ENCODE measurements around the gene CHST10. TPM values are rescaled to one million over a fixed set of nuclear protein-coding genes. Genes with fewer than 3 reads are reported as not detected.
A peak's percentile ranks its signal among the peaks of the same experiment; 100 is the strongest.

The CHST10 gene
- total RNA-seq, 1 experiment from 2014 or later = 36.6 TPM

DNA sequence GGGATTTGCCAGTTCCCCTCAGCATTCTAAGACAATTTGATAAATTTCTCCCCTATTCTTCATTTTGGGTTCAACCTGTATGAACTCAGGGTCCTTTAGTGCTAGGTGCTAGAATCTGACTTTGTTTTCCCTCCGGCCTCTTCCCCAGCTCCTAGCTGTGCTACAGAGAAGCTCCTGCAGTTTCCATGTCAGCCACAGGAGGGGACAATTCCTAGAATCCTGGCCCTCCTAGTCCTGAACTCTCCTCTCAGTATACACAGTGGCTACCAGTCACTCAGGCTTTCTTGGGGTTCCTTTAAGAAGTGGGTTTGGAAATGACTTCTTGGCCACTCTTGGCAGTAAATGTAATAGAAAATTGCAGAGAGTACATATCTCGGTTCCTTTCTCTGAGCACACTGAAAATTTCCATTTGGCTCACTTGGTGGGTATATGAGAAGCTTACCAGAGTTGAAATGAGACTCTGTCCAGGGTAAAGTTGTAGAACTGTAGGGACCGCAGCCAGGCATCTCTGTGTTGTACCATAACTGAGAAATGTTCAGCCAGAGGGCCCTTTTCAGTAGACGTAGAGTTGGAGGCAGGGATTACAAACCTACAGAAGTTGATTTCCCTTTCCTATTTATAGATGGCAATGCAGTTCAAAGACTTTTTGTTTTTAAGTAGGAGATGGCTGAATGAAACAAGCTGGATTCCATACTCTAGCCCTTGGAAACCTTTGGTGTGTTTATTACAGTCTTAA is 5.0 kb upstream of the CHST10 start:
- in situ Hi-C loops (cut with HindIII; ENCODE audit: low pct_unique_long_range_greater_than_20kb, low sequenced_read_pairs) = no loop called here
- DNase-seq (ENCODE audit: low read depth, low spot score) = peak; percentile 71

DNA sequence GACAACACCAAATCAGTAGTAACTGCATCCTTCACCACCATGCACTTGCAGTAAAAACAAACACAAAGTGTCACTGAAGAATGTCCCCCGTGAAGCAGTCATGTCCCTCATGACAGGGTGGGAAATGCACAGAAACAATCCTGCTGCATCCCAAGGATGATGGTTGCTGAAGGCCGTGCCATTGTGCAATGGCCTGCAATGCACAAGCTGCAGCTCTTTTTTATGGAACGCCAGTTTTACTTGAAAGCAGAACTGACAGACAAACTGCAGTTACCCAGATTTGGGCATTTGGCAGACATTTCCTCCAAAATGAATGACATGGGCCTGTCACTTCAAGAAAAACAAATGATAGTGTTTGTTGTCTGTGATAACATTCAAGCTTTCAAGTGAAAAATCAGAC is 2.4 kb upstream of the CHST10 start:
- DNase-seq (ENCODE audit: low read depth, low spot score) = no peak
- in situ Hi-C loops (cut with HindIII; ENCODE audit: low pct_unique_long_range_greater_than_20kb, low sequenced_read_pairs) = no loop called here

DNA sequence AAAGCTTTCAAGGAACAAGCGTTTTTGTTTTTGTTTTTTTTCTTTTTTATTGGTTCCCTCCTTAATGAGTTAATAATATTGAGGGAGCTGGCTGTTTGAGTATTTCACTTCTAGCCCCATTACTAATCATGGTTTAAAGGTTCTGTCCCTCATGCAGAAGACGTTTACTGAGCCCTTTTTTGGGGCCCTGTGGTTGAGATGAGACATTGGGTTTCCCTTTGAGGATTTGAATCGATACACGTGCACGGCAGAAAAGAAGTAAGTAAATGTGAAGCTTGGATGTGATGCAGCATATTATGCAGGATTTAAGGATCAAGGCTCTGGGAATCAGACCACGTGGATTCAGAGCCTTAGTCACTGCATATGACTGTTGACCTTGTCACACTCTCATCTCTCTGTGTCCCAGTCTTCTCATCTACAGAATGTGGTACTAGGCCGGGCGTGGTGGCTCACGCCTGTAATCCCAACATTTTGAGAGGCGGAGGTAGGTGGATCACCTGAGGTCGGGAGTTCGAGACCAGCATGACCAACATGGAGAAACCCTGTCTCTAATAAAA is 1.0 kb upstream of the CHST10 start:
- no peak for DNase-seq (ENCODE audit: low read depth, low spot score)
- in situ Hi-C loops (cut with HindIII; ENCODE audit: low pct_unique_long_range_greater_than_20kb, low sequenced_read_pairs) = no loop called here

DNA sequence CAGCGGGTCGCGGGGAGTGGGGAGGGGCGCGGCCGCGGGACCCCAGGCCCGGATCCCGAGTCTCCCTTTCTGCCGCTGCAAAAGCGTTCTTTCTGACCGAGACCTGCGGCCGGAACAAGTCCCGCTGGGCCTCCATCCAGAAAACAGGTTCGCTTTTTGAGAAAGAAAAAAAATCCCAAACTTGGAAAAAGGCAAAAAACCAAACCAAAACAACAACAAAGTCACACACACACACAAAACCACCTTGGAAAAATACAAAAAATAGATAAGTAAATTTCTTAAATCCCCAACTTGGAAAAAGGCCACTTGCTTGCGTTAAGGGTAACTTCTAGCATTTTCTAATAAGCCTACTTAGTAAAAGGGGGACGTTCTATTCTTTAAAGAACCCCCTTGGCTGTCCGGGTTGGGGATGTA is 250 bp upstream of the CHST10 start:
- in situ Hi-C loops (cut with HindIII; ENCODE audit: low pct_unique_long_range_greater_than_20kb, low sequenced_read_pairs) = no loop called here
- DNase-seq (ENCODE audit: low read depth, low spot score) = no peak

DNA sequence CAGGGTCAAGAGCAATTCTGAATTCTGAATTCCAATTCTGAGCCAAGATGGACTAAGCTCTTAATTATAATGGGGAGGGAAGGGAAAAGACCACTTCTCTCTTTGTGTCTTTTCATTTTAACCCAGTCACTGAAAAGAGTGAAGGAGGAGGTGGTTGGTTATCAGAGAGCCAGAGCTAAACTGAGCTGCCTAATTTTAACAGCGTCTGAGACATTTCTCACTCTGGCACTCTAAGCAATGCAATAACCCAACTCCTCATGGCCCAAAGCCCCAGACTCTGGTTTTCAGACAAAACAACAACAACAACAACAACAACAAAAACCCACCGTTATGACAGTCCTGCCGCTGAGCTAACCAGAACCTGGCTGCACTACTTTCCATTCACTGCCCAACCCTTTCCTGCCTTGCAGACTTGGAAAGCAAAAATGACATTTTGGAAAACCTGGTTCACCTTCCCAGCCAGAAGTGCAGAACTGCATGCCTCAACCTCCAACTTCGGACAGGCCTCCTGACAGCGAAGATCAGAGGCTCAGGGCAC is 1.0 kb downstream of the CHST10 start:
- in situ Hi-C loops (cut with HindIII; ENCODE audit: low pct_unique_long_range_greater_than_20kb, low sequenced_read_pairs) = no loop called here
- no peak for DNase-seq (ENCODE audit: low read depth, low spot score)

DNA sequence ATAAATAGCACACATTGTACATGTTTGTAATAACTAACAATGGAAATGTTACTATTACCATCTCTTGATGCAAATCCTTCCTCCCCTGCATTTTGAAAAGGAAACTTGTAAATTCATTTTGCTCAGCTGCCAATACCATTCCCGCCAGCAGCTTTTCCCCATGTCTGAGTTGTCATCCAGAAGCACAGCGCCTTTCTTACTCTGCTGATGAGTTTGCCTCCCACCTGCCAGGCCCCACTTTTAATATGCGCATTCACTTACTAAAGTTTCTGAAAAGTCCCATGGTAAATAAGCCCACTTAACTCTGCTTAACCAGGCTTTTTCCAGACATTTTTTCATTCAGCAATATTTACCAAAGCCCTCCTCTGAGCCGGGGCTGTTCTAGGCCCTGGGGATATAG is 3.9 kb downstream of the CHST10 start:
- in situ Hi-C loops (cut with HindIII; ENCODE audit: low pct_unique_long_range_greater_than_20kb, low sequenced_read_pairs) = no loop called here

DNA sequence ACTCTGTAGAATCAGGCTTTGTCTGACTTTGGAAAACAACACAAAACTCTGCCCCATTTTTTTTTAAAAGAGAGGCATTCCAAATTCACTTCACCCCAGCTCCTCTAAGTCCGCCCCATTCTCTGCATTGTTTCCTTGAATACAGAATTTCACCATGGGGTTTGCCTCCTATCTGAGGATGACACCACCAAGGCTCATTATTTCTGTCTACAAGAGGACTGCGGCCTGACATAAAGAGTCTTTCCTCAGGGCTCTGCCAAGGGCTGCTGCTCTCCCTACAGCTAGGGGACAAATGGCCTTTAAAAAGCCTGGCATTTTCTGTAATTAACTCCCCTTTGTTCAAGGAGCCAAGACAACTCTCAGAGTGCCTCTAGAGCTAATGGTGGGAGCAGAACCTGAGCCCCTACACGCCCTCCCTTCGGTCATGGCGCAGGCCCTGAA is 4.6 kb downstream of the CHST10 start:
- no peak for DNase-seq (ENCODE audit: low read depth, low spot score)
- in situ Hi-C loops (cut with HindIII; ENCODE audit: low pct_unique_long_range_greater_than_20kb, low sequenced_read_pairs) = no loop called here

More for the DNA sequence above, 3.9 kb downstream of the CHST10 start:
- DNase-seq (ENCODE audit: low read depth, low spot score) = no peak

DNA sequence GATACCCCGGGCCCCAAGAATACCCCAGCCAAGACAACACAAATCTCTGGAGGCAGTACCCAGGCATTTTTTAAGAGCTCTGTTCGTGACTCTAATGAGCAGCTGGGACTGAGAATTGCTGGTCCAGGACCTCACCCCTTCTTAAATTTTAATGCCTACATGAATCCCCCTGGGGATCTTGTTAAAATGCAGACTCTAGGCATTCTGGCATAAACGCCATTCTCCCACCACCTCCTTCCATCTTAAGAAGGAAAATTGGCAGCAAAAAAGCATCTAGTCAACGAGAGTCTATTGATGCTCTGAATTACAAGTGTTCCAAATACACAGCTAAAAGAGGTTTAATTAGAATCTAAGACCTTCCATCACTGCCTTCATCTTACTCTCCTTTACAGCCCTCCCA is 5.0 kb downstream of the CHST10 start:
- DNase-seq (ENCODE audit: low read depth, low spot score) = no peak
- in situ Hi-C loops (cut with HindIII; ENCODE audit: low pct_unique_long_range_greater_than_20kb, low sequenced_read_pairs) = no loop called here

DNA sequence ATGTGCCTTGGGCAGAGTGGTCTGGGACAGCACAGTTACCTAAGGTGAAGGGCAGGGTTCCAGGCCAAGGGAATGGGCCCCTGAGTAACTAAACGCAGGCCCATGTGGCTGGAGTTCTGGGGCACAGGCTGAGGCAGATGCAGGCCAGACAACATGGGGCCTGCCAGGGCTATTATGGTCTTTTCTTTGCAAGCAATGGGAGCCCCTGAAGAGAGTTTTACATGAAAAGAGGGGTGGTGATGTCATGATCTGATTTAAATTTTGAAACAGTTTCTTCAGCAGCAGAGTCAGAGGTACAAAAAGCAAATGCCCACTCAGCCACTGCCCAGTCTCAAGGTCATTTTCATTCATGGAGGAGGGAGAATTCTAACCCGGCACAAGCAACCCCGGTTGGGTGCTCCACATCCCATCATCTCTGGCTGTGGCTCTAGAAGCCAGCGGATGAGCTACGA is 5.6 kb downstream of the CHST10 start:
- in situ Hi-C loops (cut with HindIII; ENCODE audit: low pct_unique_long_range_greater_than_20kb, low sequenced_read_pairs) = no loop called here
- DNase-seq (ENCODE audit: low read depth, low spot score) = no peak

DNA sequence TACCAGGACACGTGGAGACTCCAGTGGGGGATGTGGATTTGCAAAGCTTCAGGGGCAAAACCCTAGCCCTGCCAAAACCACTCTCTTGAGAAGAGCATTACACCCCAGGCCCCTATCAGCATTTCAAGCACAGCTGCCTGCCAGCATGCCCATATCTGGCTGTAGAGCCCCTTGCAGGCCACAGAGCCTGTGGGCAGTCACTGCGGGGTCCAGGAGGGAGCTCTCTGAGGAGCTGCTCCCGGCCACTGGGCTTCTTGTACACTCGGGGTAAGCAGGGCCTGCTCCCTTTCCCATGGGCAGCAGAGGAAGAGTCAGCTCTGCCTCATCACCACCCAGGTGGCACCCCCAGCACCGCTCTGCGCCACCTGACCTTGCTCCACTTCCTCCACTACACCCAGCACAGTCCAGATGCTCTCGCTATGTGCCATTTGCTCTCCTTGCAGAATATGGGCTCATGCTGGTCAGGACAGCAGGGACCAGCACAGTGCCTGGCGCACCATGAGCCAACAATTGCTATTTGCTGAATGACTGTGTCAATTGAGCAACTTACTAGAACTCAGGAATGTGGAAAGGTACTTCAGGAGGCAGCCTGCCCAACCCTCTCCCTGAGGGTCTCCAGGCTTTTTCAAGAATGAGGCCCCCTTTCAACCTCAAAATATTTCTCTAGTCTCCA is 7.4 kb downstream of the CHST10 start:
- in situ Hi-C loops (cut with HindIII; ENCODE audit: low pct_unique_long_range_greater_than_20kb, low sequenced_read_pairs) = no loop called here

DNA sequence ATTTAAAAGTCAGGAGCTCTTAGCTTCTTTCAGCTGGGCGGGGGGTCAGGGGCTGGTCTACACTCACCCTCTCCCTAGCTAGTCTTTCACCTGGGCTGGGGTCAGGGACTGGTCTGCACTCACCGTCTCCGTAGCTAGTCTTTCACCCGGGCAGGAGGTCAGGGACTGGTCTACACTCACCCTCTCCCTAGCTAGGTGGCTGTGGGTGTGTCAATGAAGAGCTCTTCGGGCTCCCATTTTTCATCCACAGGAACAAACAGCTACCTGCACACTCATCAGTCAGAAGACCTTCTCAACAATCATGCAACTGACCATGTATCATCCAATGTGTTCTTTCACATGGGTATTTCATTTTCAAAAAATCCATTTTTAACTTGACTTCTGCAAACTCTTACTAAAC is 8.0 kb downstream of the CHST10 start:
- in situ Hi-C loops (cut with HindIII; ENCODE audit: low pct_unique_long_range_greater_than_20kb, low sequenced_read_pairs) = no loop called here
- DNase-seq (ENCODE audit: low read depth, low spot score) = no peak

More for the DNA sequence above, 7.4 kb downstream of the CHST10 start:
- no peak for DNase-seq (ENCODE audit: low read depth, low spot score)

DNA sequence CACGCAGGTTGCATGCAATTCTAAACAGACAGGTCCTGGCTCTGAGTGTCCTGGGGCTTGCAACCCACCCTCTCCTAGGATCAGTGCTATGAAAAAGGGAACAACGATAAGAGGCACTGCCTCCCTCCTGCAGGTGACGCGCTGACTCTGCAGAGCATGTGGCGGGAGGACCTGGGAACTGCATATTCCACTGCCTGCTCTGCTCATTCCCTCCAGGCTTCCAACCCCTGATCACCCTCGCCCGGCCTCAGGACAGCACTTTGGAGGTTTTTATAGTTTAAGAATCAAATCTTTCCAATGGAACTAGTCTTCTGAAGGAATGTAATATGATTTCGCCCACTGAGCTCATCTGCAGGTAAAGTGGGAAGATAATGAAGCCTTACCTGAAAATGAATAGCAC is 8.5 kb downstream of the CHST10 start:
- no peak for DNase-seq (ENCODE audit: low read depth, low spot score)
- in situ Hi-C loops (cut with HindIII; ENCODE audit: low pct_unique_long_range_greater_than_20kb, low sequenced_read_pairs) = no loop called here

DNA sequence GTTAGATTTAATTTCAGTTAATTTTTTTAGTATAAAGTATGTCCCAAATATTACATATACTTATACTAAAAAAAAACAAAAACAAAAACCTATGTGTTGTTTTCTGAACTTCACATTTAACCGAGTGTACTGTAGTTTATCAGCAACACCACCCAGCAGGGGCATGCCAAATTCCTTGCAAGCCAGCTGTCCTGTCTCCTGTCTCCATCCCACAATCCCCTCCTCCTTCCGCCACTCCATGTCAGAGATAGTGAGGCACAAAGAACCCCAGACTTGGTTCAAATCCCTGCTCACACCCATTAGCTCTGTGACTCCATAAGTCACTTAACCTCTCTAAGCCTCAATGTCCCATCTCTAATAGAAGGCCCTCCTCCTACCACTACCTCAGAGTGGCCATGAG is 9.4 kb downstream of the CHST10 start:
- in situ Hi-C loops (cut with HindIII; ENCODE audit: low pct_unique_long_range_greater_than_20kb, low sequenced_read_pairs) = no loop called here
- no peak for DNase-seq (ENCODE audit: low read depth, low spot score)

DNA sequence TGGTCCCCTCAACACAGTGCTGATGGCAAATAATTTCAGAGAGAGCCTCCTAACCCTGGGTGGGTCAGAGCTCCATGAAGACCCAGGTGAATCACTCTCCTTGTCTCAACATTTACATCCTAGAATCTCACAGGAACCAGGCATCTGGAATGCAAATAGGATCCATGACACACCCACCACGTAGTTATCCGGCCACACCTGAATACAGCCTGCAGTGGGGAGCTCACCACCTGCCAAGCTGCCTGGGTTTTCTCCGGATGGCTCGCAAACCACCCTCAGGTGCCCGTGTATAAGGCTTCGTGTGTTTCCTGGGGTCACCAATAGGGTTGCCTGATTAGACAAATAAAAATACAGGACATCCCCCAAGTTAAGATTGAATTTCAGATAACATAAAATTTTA is 9.9 kb downstream of the CHST10 start:
- DNase-seq (ENCODE audit: low read depth, low spot score) = no peak
- in situ Hi-C loops (cut with HindIII; ENCODE audit: low pct_unique_long_range_greater_than_20kb, low sequenced_read_pairs) = no loop called here

DNA sequence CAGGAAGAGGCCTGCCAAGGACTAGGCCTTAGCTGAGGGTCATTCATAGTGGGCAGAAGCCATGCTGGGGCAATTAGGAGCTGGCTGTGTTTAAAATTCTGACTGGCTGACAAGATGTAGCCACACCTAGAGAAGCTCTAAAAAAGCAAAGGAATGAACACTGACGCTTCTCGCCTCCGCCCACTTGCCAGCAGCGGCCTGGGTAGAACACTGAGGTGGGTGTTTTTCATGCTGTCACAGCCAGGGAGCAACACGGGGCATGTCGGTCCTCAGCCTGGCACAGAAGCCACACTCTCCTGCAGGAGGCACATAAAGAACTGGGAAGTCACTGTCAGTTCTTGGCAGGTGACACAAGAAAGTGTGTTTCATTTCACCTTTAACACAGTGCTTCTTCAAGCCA is 10.4 kb downstream of the CHST10 start:
- in situ Hi-C loops (cut with HindIII; ENCODE audit: low pct_unique_long_range_greater_than_20kb, low sequenced_read_pairs) = no loop called here

DNA sequence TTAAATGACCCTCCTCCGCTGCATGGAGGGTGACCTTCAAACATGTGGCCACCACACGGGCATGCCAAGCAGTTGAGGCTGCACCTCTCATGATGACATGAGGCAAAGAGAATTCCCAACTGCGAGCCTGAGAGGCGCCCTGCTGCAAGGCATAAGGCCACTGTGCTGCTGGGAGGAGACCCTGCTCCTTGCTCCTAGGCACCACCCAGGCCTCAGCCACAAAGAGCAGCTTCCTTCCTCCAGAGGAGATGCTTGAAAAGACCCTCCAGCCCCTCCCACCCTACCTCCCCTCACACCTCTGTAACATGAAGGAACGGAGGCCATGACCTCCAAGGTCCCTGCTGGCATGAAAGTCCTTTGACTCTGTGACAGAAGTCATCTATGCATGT is 11.4 kb downstream of the CHST10 start:
- in situ Hi-C loops (cut with HindIII; ENCODE audit: low pct_unique_long_range_greater_than_20kb, low sequenced_read_pairs) = no loop called here
- DNase-seq (ENCODE audit: low read depth, low spot score) = no peak

More for the DNA sequence above, 10.4 kb downstream of the CHST10 start:
- DNase-seq (ENCODE audit: low read depth, low spot score) = no peak

DNA sequence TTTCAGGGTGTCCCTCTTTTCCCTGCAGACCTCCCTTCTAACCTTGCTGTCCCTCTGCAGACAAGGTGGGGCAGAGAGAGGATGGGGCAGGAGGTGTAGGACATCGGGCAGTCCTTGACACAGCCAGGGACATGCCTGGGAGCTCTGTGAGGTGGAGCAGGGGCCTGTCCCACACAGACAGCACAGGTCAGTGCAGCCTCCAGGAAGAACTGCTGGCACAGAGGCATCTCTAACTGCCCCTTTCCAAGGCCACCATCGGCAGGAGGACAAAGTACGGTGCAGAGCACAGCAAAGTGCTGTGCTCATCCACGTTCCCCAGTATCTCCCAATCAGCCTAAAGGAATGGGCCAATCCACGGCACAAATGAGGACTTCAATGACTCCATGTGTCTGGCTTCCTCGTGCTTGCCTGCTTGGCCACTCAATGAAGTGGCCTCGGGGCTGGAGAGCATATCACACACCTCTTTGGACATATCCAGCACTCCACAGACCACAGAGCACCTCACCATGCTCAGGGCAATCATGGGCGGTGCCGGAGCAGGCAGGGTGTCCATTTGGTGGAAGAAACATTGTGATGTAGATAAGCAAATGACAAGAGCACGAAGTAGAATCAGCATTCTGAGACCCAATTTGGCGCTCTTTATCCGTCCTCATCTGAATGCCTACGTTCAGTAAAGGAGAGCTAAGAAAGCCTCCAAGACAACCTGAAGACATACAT is 11.9 kb downstream of the CHST10 start:
- in situ Hi-C loops (cut with HindIII; ENCODE audit: low pct_unique_long_range_greater_than_20kb, low sequenced_read_pairs) = no loop called here
- no peak for DNase-seq (ENCODE audit: low read depth, low spot score)

DNA sequence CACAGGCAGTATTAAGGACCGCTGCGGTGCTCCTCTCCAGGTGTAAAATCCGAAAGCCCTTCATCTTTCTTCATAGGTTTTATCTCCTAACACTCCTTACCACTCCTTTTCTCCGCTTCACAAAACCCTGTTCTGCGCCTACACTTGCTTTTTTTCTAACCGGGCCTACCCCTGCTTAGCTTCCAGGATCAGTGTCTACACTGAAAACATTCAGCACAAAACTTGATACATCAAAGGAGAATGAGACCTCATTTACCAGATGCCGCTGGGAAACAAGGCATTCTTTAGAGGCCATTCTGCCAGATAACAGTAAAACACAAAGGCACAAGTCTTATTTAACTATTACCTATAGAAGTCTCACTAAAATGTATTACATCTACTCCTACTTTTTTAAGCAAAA is 13.1 kb downstream of the CHST10 start:
- DNase-seq (ENCODE audit: low read depth, low spot score) = no peak

More for the DNA sequence above, 13.1 kb downstream of the CHST10 start:
- in situ Hi-C loops (cut with HindIII; ENCODE audit: low pct_unique_long_range_greater_than_20kb, low sequenced_read_pairs) = no loop called here

Measured in SK-MEL-5 (cell line).